Measurements from ENCODE around the gene GRK6. TPM values are rescaled to one million over a fixed set of nuclear protein-coding genes. Genes with fewer than 3 reads are reported as not detected.

The GRK6 gene
- total RNA-seq, 1 donor from 2014 or later, result 59.4 TPM

DNA sequence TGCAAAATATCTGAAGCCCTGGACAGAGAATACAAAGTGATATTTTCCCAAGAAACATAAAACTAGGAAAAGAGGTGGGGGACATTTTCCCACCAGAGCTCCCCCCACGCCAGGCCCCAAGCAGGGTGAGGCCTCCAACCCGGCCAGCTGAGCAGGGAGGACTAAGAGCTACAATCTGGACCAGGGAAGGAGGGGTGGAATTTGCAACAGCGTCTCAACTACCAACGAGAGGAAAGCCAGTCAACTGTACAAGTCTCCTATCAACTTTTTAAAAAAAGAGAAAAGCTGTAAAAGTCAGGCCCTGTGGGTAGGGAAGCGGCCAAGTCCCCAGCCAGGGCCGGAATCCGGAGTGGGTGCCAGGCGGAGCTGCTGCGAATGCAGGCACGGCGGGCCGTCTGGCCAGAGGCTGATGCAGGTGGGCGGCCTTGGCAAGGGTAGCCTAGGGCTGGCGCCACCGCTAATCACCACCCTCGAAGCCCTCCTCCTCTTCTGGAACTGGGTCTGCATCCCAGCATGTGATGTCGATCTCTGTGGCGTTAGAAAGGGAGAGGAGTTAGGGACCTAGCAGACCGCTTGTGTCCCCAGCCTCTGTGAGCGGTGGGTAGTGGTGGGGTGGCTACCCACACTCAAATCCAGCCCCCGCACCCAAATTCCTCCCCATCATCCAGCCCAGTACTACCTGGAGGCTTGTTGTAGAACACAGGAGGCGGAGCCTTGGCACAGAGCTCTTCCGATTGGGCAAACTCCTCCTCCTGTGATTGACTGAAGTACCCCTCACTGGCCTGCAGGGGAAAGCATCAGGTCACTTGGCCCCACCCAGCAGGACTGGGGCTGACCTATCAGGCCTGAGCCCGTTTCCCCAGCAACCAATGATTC is 30.7 kb downstream of the GRK6 start:
- peaks cover 37% of the 10 kb centered on the region for H3K4me1 ChIP-seq
- H3K4me3 ChIP-seq, result no peak overlapping the region
- DNase-seq, result peak; percentile 83
- peaks cover 19% of the 10 kb centered on the region for H3K36me3 ChIP-seq
- ATAC-seq, result peak; percentile 43 to 50
- intact Hi-C loops (cut with DNase I), result loop anchor here (10.0 kb wide), 1 partner anchor 52 kb away; the partner anchor contains the start of genes F12 and PFN3
- TF ChIP-seq, protein P1, sequence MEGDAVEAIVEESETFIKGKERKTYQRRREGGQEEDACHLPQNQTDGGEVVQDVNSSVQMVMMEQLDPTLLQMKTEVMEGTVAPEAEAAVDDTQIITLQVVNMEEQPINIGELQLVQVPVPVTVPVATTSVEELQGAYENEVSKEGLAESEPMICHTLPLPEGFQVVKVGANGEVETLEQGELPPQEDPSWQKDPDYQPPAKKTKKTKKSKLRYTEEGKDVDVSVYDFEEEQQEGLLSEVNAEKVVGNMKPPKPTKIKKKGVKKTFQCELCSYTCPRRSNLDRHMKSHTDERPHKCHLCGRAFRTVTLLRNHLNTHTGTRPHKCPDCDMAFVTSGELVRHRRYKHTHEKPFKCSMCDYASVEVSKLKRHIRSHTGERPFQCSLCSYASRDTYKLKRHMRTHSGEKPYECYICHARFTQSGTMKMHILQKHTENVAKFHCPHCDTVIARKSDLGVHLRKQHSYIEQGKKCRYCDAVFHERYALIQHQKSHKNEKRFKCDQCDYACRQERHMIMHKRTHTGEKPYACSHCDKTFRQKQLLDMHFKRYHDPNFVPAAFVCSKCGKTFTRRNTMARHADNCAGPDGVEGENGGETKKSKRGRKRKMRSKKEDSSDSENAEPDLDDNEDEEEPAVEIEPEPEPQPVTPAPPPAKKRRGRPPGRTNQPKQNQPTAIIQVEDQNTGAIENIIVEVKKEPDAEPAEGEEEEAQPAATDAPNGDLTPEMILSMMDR (IDR thresholded peaks at IDR 0.05), result peak; percentile 37
- H3K27ac ChIP-seq, result no peak overlapping the region
- no peaks in the 10 kb centered on the region for H3K9me3 ChIP-seq
- H3K27me3 ChIP-seq (ENCODE audit: low read depth), result peaks cover 6% of the 10 kb centered on the region

DNA sequence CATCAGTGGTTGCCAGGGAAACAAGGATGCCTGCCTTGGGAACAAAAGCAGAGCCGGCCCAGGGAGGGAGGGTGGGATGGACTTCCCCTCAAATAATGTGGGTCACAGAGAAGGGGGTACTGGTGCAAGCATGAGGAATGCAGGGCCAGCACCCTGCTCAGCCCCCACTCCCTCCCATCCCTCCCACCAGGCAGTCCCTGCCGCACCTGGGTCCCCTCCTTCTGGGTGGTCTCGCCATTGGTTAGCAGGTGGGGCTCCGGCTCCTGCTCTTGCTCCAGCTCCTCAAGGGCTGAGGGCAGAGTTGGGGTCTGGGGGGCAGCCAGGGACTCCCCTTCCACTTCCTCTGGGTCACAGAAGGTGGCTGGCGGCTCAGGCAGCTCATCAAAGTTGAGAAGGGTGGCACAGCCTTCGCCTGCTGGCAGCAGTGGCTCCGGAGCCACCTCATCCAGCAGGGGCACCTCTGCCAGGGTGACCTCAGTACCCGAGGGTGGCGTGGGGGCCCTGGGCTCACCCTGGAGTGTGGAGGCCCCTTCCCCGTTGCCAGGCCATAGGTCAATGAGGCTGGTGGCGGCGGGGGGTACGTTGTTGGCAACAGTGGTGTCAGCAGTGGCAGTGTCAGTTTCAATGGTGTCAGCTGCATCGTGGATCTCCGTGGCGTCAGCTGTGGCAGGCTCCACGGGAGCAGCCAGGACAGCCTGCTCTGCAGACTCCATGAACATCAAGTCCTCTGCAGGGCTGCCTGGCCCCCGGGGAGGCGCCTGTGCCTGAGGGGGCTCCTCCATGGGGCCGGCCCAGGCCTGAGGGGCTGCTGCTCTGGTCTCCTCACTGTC is 31.6 kb downstream of the GRK6 start:
- TF ChIP-seq, protein P1 (IDR thresholded peaks at IDR 0.05), result no peak
- Histone ChIP-seq H3K4me1 (peaks cover 40% of the 10 kb centered on the region), H3K36me3 (peaks cover 19% of the 10 kb centered on the region), H3K9me3 (no peaks in the 10 kb centered on the region), H3K4me3 (no peak overlapping the region), H3K27me3 (ENCODE audit: low read depth) (no peaks in the 10 kb centered on the region), H3K27ac (peak overlapping the region; percentile 6)
- DNase-seq (no peak), ATAC-seq (no peak)
- intact Hi-C loops (cut with DNase I), result loop anchor here (10.0 kb wide), 1 partner anchor 53 kb away; the partner anchor contains the start of genes F12 and PFN3

DNA sequence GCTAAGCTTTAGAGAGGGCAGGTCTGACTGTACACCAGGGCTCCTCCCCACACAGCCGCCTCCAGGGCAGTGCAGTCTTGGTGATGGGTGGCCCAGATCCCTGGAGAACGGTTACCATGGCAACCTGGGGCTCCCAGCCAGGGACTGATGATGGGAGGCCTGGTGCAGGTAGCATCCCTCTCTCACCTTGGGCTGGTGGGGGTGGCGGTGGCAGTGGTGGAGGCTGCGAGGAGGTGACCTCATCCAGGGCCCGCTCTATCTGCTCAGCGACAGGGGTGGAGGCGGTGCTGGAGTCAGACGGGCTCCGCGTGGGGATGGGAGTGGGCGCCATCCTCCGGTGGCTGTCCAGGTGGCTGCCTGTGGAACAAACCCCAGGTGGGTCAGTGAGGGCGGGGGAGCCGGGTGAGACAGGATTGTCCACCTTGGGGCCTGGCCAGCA is 32.5 kb downstream of the GRK6 start:
- no peaks in the 10 kb centered on the region for H3K9me3 ChIP-seq
- intact Hi-C loops (cut with DNase I), result loop anchor here (10.0 kb wide), 1 partner anchor 54 kb away; the partner anchor contains the start of genes F12 and PFN3
- TF ChIP-seq, protein P1 (IDR thresholded peaks at IDR 0.05), result no peak
- H3K36me3 ChIP-seq, result peaks cover 19% of the 10 kb centered on the region
- ATAC-seq, result no peak
- no peaks in the 10 kb centered on the region for H3K27me3 ChIP-seq (ENCODE audit: low read depth)
- no peak for DNase-seq
- H3K4me1 ChIP-seq, result peaks cover 38% of the 10 kb centered on the region
- no peak overlapping the region for H3K27ac ChIP-seq
- H3K4me3 ChIP-seq, result no peak overlapping the region

DNA sequence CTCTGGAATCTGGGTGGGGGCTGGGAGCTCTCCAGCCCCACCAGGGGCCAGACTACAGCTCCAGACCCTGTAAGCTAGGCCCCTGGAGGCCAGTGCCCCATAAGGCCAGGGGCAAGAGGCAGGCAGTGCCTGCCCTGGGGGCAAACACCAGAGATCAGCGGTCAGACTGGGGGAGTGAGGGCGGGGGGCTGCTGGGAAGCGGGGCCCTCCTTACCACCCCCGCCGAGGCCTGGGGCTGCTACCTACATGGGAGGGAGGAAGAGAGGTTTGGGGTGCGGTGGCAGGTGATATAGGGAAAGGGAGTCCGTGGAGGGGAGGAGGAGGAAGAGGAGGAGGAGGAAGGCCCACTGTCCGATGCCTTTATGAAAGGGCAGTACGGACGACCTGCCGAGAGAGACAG is 32.9 kb downstream of the GRK6 start:
- ATAC-seq (no peak), DNase-seq (no peak)
- Histone ChIP-seq H3K27me3 (ENCODE audit: low read depth) (no peaks in the 10 kb centered on the region), H3K4me3 (no peak overlapping the region), H3K27ac (no peak overlapping the region), H3K9me3 (no peaks in the 10 kb centered on the region), H3K4me1 (peaks cover 33% of the 10 kb centered on the region), H3K36me3 (peaks cover 19% of the 10 kb centered on the region)
- intact Hi-C loops (cut with DNase I), result loop anchor here (10.0 kb wide), 1 partner anchor 55 kb away; the partner anchor contains the start of genes F12 and PFN3
- TF ChIP-seq, protein P1 (IDR thresholded peaks at IDR 0.05), result no peak

Measured in lower lobe of right lung (tissue), 2 donors.